ENCODE results near the gene RGL3. TPM values are rescaled to one million over a fixed set of nuclear protein-coding genes. Genes with fewer than 3 reads are reported as not detected.

RGL3 gene, protein sequence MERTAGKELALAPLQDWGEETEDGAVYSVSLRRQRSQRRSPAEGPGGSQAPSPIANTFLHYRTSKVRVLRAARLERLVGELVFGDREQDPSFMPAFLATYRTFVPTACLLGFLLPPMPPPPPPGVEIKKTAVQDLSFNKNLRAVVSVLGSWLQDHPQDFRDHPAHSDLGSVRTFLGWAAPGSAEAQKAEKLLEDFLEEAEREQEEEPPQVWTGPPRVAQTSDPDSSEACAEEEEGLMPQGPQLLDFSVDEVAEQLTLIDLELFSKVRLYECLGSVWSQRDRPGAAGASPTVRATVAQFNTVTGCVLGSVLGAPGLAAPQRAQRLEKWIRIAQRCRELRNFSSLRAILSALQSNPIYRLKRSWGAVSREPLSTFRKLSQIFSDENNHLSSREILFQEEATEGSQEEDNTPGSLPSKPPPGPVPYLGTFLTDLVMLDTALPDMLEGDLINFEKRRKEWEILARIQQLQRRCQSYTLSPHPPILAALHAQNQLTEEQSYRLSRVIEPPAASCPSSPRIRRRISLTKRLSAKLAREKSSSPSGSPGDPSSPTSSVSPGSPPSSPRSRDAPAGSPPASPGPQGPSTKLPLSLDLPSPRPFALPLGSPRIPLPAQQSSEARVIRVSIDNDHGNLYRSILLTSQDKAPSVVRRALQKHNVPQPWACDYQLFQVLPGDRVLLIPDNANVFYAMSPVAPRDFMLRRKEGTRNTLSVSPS
- 2.3 and 7.0 TPM in 2 replicates for total RNA-seq

DNA sequence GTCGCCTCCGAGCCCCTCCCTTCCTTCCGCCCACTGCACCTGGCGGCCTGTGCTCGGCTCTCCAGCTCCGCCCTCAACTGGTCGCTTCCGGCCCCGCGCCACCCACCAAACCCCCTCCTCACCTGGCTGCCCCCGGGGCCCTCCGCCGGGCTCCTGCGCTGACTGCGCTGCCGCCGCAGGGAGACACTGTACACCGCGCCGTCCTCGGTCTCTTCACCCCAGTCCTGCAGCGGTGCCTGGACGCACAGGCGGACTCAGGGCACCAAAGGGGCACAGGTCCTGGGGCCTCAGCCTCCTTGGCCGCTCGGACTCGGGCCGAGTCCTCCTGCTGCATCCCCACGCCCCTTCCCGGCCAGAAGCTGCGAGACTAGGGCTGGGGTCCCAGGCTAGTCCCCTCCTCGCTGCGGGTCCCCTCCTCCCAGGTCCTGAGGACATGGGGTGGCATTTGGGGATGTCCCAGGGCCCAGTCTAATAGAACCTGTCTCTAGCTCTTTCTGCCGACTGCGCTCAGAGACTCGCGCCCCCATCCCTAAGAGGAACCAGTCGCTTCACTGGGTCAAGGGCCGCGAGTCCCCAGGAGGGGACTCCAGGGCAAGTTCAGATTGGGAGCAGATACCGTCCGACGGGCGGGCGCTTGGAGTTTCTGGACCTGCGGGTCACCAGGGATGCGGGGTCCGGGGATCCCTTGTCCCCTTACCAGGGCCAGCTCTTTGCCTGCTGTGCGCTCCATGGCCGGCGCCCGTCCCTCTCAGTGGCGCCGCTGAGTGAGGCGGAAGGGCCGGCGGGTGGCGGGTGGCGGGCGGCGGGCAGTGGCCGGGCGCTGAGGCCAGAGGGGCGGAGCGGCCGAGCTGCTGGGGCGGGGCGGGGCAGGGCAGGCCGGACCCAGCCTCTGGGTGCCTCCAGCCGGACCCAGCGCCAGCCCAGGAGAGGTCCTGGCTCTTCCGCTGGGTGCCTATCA lies at the start of gene RGL3:
RGL3 (minus strand) TSS at position 766 of the 958 bp plus-strand sequence; CDS start at position 730, 36 bp downstream.

DNA sequence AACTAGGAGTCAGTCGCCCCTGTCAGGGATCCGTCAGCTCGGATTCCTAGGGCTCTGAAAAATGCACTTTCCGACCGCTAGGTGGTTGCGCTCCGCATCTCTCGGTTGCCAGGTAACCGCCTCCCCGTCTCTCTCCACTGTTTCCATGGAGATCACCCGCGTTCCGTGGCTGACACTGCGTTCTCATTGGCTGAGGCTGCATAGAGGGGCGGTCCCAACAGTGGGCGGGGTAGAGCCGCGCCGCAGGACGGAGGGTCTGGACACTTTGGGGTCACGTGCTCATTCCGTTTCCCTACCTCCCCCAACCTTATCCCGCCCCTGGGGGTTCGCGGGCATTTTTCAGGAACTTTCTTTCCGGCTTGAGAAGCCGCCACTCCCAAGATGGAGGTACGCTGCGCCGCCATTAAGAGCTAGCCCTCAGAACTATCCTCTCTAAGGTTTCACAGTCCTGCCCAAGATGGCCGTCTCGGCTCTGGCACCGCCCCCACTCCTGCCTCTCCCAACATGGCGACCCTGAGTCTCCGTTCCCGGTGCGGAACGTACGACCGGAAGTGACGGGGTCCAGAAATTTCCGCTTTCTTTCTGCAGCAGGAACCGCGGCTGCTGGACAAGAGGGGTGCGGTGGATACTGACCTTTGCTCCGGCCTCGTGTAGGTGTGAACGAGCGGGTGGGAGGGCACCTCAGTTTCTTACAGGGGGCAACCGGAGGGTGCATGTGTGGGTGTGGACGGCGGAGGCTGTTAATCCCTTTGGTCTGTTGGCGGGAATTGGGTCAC lies 16.1 kb upstream of the RGL3 start, which contains the start of the genes ODAD3 and PRKCSH:
ODAD3 (minus strand) TSS at position 65 of the 776 bp plus-strand sequence. CDS start 105 bp downstream, outside the sequence.
PRKCSH (plus strand) TSS at position 579 of the 776 bp plus-strand sequence. CDS start 483 bp downstream, outside the sequence.

DNA sequence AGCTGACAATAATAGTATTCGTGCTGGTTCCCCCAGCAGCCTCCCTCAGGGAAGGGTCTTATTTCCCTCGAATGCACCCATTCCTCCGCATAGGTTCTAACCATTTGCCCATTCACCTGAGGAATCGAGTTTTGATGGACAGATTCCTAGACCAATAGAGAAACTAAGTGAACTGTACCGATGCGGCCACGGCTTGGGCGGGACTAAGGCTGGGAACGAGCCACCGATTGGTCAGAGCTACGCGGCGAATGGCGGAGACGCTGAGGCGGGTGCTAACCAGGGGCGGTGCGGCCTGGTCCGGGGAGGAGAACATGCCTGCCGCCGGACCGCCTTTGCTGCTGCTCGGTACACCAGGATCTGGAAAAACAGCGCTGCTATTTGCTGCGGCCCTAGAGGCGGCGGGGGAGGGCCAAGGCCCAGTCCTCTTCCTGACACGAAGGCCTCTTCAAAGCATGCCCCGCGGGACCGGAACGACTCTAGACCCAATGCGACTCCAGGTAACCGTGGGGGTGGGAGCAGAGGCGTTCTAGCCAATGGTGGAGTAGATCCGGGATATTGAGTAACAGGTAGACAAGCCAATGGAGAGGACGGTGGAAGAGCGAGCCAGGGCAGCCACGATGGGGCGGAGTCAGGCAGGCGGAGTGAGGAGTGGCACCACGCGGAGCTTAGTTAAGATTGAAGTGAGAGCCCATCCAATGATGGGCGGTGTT lies 44.5 kb downstream of the RGL3 start, which contains the start of gene SWSAP1:
SWSAP1 (plus strand) TSS at position 234 of the 710 bp plus-strand sequence; CDS start at position 249, 15 bp downstream.

DNA sequence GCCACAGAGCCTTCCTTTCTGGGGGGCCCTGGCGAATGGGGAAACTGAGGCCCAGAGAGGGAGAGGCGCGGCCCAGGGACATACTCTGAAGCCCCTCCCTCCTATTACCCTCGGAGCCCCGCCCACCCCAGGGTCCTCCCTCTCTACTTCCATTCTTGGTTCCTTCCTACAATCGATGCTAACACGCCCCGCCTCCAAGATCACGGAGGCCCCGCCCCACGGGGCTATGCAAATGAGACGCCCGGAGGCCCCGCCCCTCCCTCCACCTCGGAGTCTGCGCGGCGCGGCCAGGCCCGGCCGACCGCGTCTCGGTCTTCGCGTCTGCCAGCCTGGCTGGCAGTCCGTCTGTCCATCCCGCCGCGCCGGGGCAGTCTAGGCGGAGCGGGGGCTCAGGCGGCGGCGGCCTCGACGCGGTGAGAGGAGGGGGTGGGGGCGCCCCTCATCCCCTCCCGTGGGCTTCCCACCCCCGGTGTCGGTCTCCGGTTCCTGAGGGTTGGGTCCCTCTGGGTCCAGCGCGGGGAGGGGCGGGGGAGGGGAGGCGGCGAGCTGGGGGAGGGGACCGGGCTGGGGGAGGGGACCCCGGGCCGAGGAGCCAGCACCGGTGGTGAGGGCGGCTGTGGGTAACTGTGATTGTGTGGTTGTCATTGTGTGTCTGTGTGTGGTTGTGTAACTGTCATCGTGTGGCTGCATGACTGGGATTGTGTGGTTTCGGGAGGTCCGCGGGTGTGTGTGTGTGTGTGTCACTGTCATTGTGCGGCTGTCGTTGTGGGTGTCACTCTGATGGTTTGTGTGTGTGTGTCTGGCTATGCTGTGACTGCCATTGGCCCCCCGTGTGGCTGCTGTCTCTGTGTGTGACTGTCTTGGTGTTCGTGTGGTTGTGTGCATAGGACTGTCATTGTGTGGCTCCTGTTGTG lies 63.7 kb downstream of the RGL3 start, which contains the start of gene PLPPR2:
PLPPR2 (plus strand) TSS at position 273 of the 914 bp plus-strand sequence. CDS start 2,242 bp downstream, outside the sequence.

DNA sequence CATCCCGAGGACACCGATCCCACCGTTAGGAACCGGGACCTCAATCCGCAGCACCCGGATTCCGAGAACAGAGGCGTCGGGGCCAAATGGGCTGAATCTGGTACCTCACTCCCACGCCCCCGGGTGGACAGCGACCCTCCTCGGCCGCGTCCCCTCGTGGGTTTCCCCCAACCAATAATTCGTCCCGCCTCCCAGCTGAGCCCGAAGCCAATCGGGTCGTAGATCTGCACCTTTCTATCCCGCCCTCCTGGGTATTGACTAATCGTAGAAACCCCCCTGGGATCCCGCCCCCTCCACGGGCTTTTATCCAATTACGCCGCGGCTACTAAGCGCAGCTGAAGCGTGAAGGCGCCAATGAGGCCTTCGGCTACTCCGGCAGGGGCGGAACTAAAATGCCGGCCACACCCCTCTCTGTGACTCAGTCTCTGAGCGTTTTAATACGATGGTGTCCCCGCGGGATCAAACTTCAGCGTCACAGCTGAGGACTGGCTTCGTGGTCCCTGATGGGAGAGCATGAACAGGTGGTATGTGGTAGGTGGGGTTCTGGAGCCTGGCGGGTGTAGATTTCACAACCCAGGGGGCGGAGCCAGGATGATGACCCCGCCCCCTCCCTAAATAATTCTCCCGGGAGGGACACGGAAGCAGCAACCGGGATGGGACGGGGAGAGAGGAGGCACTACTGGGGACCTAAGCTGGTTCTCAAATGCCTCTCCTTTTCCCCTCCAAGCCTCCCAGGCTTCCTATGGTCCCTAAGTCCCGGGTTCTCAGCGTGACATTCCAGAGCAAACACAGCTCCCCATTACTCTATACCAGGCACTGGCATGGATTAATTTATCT lies 72.8 kb downstream of the RGL3 start, which contains the start of the genes CCDC159 and TMEM205:
CCDC159 (plus strand) TSS at position 416 of the 837 bp plus-strand sequence; CDS start at position 504, 88 bp downstream.
TMEM205 (minus strand) TSS at position 165 of the 837 bp plus-strand sequence. CDS start 649 bp downstream, outside the sequence.

Other genes with a start within 250 kb of the RGL3 start
- 171 and 274 TPM in 2 replicates for gene KANK2, start 221.8 kb downstream of the RGL3 start, total RNA-seq
- gene ANGPTL8, start 179.7 kb downstream of the RGL3 start, total RNA-seq, result not detected in 2 replicates
- 16.3 and 20.0 TPM in 2 replicates for gene DOCK6, start 156.8 kb downstream of the RGL3 start, total RNA-seq
- gene TSPAN16, start 123.2 kb downstream of the RGL3 start, total RNA-seq, result not detected in 2 replicates
- gene RAB3D, start 79.7 kb downstream of the RGL3 start, total RNA-seq, result 7.3 and 9.0 TPM in 2 replicates
- gene TMEM205, start 73.0 kb downstream of the RGL3 start, total RNA-seq, result 82.1 and 123 TPM in 2 replicates
- gene CCDC159, start 72.8 kb downstream of the RGL3 start, total RNA-seq, result 2.3 and 5.6 TPM in 2 replicates
- 11.3 and 12.5 TPM in 2 replicates for gene PLPPR2, start 63.9 kb downstream of the RGL3 start, total RNA-seq
- under 0.01 and 0.58 TPM in 2 replicates for gene SWSAP1, start 44.6 kb downstream of the RGL3 start, total RNA-seq
- 6.5 and 12.1 TPM in 2 replicates for gene EPOR, start 35.0 kb downstream of the RGL3 start, total RNA-seq
- gene ODAD3, start 15.8 kb upstream of the RGL3 start, total RNA-seq, result 0.28 and 0.38 TPM in 2 replicates
- 121 and 161 TPM in 2 replicates for gene PRKCSH, start 16.3 kb upstream of the RGL3 start, total RNA-seq
- 0.28 TPM in 1 of 2 replicates, not detected in the other for gene ELAVL3, start 61.7 kb upstream of the RGL3 start, total RNA-seq
- gene ZNF653, start 86.5 kb upstream of the RGL3 start, total RNA-seq, result 6.2 and 6.9 TPM in 2 replicates
- 24.8 and 31.4 TPM in 2 replicates for gene ECSIT, start 109.8 kb upstream of the RGL3 start, total RNA-seq
- 10.2 and 56.1 TPM in 2 replicates for gene CNN1, start 119.5 kb upstream of the RGL3 start, total RNA-seq
- 23.4 and 45.4 TPM in 2 replicates for gene ELOF1, start 139.9 kb upstream of the RGL3 start, total RNA-seq
- 0.38 and 3.1 TPM in 2 replicates for gene ACP5, start 158.3 kb upstream of the RGL3 start, total RNA-seq
- gene ZNF627, start 178.2 kb upstream of the RGL3 start, total RNA-seq, result 19.4 and 30.2 TPM in 2 replicates

Measured in regular cardiac myocyte (primary cell).